Measurements from ENCODE around the gene LIMA1. TPM values are rescaled to one million over a fixed set of nuclear protein-coding genes. Genes with fewer than 3 reads are reported as not detected.

LIMA1 gene
- total and polyA plus RNA-seq, 9 of the 15 experiments (the other 6 are each of a cell fraction or from before 2014, with no cell fraction given), result 20.2 to 37.8 (median 27.3) TPM

GRCh38 chr12:50221228-50222008, 61.9 kb downstream of the LIMA1 start (continued):
- TF ChIP-seq CHD7 (IDR thresholded peaks at IDR 0.05; ENCODE audit: low read depth, low read length) (no peak), ZZZ3 (IDR thresholded peaks at IDR 0.05) (0 out of 2 replicates have a peak, but pooled peaks have one; percentile 54), NFRKB (IDR thresholded peaks at IDR 0.05; ENCODE audit: low read depth) (0 out of 2 replicates have a peak, but pooled peaks have one; percentile 38), RBM14 (IDR thresholded peaks at IDR 0.05; ENCODE audit: borderline replicate concordance, insufficient read depth, low read depth, low read length) (no peak), ETV1 (tag; conservative IDR thresholded peaks at IDR 0.05; ENCODE audit: low read depth) (no peak), THRAP3 (IDR thresholded peaks at IDR 0.05; ENCODE audit: borderline replicate concordance) (0 out of 2 replicates have a peak, but pooled peaks have one; percentile 9), JUN (IDR thresholded peaks at IDR 0.05; ENCODE audit: borderline replicate concordance, low read depth, low read length) (0 out of 2 replicates have a peak, but pooled peaks have one; percentile 28), JUN (CRISPR knock-in tag; IDR thresholded peaks at IDR 0.05; ENCODE audit: borderline replicate concordance) (no peak), PBX2 (CRISPR knock-in tag; IDR thresholded peaks at IDR 0.05; ENCODE audit: low read depth) (no peak), PBX2 (tag; conservative IDR thresholded peaks at IDR 0.05; ENCODE audit: low read depth) (peak; percentile 32; the same call in 1 of the 2 replicates), DMBX1 (CRISPR knock-in tag; IDR thresholded peaks at IDR 0.05; ENCODE audit: borderline replicate concordance) (no peak), RAD21 (CRISPR knock-in tag; conservative IDR thresholded peaks at IDR 0.05 in 1 of 2, IDR thresholded peaks at IDR 0.05 in 1 of 2) (peak in 1 of 2 experiments; percentile 10; a peak in 1 of 4 replicates)
